Panc1 (cell line): ENCODE measurements around the gene SLC8A1. TPM values are rescaled to one million over a fixed set of nuclear protein-coding genes. Genes with fewer than 3 reads are reported as not detected.

Source experiments
- ATAC-seq: fragments of 200-7000 bp; cut with Tn5 transposase; 2 replicates; pipeline ENCODE4 v1.9.1; 2020; ENCODE audit warnings: mild to moderate bottlenecking, moderate library complexity
- BruUV-seq: library from RNA; stranded (reverse); fragments of 400-500 nt; replicated peaks from 2 replicates; lab custom pipeline; 2021; lab: Mats Ljungman, UMichigan
- CTCF ChIA-PET: fragments of 300-600 bp; sonication (Branson Sonifier 250); formaldehyde crosslinking; loops from one replicate; lab custom pipeline; 2022; ENCODE audit warnings: antibody characterized with exemption; lab: Charles Lee
- POLR2A ChIA-PET: fragments of 300-600 bp; sonication (Branson Sonifier 250); formaldehyde crosslinking; loops from one replicate; lab custom pipeline; 2022; ENCODE audit warnings: antibody characterized with exemption; lab: Charles Lee
- DNase-seq: peaks from one replicate; pipeline ENCODE4 v3.0.0-alpha.2; 2010; ENCODE audit warnings: low read depth, low spot score
- H3K27ac ChIP-seq: 2 replicates; pipeline ENCODE4 v1.5.1; 2011; ENCODE audit warnings: mild to moderate bottlenecking, low read length, inconsistent platforms
- H3K27me3 ChIP-seq: fragments of 200-500 bp; sonication (Bioruptor generic); 2 replicates; pipeline ENCODE4 v1.6.0; 2014; ENCODE audit warnings: low read length, inconsistent platforms; ENCODE audit not compliant: control insufficient read depth, insufficient read depth
- H3K36me3 ChIP-seq: fragments of 200-500 bp; sonication (Bioruptor generic); 2 replicates; pipeline ENCODE4 v1.5.1; 2014; ENCODE audit warnings: inconsistent platforms, mild to moderate bottlenecking, low read length, moderate library complexity; ENCODE audit not compliant: control insufficient read depth, insufficient read depth
- H3K4me1 ChIP-seq: 2 replicates; pipeline ENCODE4 v1.5.1; 2011; ENCODE audit warnings: inconsistent platforms, mild to moderate bottlenecking, low read length, moderate library complexity; ENCODE audit not compliant: control insufficient read depth, insufficient read depth
- H3K4me3 ChIP-seq, 2 experiments: 2 replicates each; pipeline ENCODE4 v1.5.1; 2011 to 2012; ENCODE audit warnings: low read depth in 2 of 2, low read length in 2 of 2, mild to moderate bottlenecking in 2 of 2, inconsistent platforms in 1 of 2, moderate library complexity in 1 of 2
- H3K9me3 ChIP-seq: fragments of 200-500 bp; sonication (Bioruptor generic); 2 replicates; pipeline ENCODE4 v1.5.1; 2014; ENCODE audit warnings: low read depth, mild to moderate bottlenecking, inconsistent platforms, low read length, moderate library complexity; ENCODE audit not compliant: control insufficient read depth, insufficient read depth
- POLR2AphosphoS5 ChIP-seq: IDR thresholded peaks from 2 replicates; pipeline ENCODE4 v1.6.1; 2012; ENCODE audit warnings: mild to moderate bottlenecking, low read depth, low read length, moderate library complexity
- SIN3A ChIP-seq: IDR thresholded peaks from 2 replicates; pipeline ENCODE4 v1.6.1; 2012; ENCODE audit warnings: low read depth, mild to moderate bottlenecking, low read length, moderate library complexity, borderline replicate concordance; ENCODE audit not compliant: insufficient read depth
- TCF7L2 ChIP-seq: IDR thresholded peaks from 2 replicates; pipeline ENCODE4 v1.6.1; 2011; ENCODE audit warnings: mild to moderate bottlenecking, low read depth, low read length, inconsistent platforms
- in situ Hi-C: cut with HindIII; loops from 2 replicates; pipeline ENCODE4 v1.10.0; 2016; ENCODE audit warnings: low sequenced_read_pairs, low pct_unique_long_range_greater_than_20kb
- intact Hi-C: fragments of 100-400 bp; cut with micrococcal nuclease; formaldehyde crosslinking; loops from one replicate; pipeline ENCODE4 v1.10.0; 2022; ENCODE audit not compliant: unreplicated experiment
- total RNA-seq: library from RNA; stranded (reverse); gene quantifications from one replicate; pipeline ENCODE4 v1.2.1, GENCODE V29; 2021; ENCODE audit not compliant: unreplicated experiment
- TF ChIP-seq, protein P1 (sequence below): fragments of 450-650 bp; IDR thresholded peaks from 2 replicates; pipeline ENCODE4 v1.5.1; 2017; ENCODE audit warnings: mild to moderate bottlenecking
- TF ChIP-seq, protein P2 (sequence below), 2 experiments: IDR thresholded peaks; 2 replicates each; pipeline ENCODE4 v1.6.1; 2011 to 2012; ENCODE audit warnings: low read depth in 2 of 2, control low read depth in 1 of 2, low read length in 1 of 2, mild to moderate bottlenecking in 1 of 2, moderate library complexity in 1 of 2; ENCODE audit not compliant: insufficient read depth in 1 of 2

SLC8A1 gene
- total RNA-seq, 1 experiment from 2014 or later: 0.59 TPM

DNA sequence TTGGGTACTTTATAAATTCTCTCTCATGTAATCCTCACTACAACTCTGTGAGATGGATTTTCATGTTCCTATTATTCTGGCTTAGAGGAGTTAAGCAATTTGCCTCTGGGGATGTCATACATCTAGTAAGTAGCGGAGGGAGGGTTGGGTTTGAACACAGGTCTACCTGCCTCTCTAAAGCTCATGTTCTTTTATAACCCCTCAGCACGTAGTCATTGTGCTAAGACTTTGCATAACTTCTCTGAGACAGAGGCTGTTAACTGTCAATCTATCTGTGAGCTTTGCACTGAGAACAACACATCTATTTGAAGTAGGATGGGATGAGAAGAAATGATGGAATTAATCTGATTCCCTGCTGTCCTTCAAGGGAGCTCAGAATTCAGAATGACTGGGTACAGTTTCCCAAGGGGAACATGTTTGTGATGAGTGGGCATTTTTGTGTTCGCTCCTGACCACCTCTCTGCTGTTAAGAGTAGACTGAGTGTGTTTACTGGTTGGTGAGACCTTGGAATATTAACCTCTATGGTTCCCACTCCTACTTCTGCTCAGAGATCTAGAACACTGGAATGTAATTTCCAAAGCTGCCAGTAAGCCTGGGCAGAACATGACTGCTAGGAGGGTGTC, 320.7 kb downstream of the SLC8A1 start:
- no peak for DNase-seq
- intact Hi-C loops (no loop called here), in situ Hi-C loops (no loop called here)
- ChIA-PET POLR2A (no interaction called here), CTCF (no interaction called here)
- no peak overlapping the region for H3K27ac ChIP-seq
- H3K4me3 ChIP-seq: no peak overlapping the region
- no peaks in the 10 kb centered on the region for H3K27me3 ChIP-seq
- no peaks in the 10 kb centered on the region for H3K9me3 ChIP-seq
- H3K36me3 ChIP-seq: no peaks in the 10 kb centered on the region
- TF ChIP-seq, protein P1, sequence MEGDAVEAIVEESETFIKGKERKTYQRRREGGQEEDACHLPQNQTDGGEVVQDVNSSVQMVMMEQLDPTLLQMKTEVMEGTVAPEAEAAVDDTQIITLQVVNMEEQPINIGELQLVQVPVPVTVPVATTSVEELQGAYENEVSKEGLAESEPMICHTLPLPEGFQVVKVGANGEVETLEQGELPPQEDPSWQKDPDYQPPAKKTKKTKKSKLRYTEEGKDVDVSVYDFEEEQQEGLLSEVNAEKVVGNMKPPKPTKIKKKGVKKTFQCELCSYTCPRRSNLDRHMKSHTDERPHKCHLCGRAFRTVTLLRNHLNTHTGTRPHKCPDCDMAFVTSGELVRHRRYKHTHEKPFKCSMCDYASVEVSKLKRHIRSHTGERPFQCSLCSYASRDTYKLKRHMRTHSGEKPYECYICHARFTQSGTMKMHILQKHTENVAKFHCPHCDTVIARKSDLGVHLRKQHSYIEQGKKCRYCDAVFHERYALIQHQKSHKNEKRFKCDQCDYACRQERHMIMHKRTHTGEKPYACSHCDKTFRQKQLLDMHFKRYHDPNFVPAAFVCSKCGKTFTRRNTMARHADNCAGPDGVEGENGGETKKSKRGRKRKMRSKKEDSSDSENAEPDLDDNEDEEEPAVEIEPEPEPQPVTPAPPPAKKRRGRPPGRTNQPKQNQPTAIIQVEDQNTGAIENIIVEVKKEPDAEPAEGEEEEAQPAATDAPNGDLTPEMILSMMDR: no peak
- TF ChIP-seq, protein P2, sequence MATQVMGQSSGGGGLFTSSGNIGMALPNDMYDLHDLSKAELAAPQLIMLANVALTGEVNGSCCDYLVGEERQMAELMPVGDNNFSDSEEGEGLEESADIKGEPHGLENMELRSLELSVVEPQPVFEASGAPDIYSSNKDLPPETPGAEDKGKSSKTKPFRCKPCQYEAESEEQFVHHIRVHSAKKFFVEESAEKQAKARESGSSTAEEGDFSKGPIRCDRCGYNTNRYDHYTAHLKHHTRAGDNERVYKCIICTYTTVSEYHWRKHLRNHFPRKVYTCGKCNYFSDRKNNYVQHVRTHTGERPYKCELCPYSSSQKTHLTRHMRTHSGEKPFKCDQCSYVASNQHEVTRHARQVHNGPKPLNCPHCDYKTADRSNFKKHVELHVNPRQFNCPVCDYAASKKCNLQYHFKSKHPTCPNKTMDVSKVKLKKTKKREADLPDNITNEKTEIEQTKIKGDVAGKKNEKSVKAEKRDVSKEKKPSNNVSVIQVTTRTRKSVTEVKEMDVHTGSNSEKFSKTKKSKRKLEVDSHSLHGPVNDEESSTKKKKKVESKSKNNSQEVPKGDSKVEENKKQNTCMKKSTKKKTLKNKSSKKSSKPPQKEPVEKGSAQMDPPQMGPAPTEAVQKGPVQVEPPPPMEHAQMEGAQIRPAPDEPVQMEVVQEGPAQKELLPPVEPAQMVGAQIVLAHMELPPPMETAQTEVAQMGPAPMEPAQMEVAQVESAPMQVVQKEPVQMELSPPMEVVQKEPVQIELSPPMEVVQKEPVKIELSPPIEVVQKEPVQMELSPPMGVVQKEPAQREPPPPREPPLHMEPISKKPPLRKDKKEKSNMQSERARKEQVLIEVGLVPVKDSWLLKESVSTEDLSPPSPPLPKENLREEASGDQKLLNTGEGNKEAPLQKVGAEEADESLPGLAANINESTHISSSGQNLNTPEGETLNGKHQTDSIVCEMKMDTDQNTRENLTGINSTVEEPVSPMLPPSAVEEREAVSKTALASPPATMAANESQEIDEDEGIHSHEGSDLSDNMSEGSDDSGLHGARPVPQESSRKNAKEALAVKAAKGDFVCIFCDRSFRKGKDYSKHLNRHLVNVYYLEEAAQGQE (IDR thresholded peaks at IDR 0.05; ENCODE audit: insufficient read depth in 1 of 2, low read depth in 2 of 2, low read length in 1 of 2): no peak
- no peak for TF ChIP-seq SIN3A
- no peak for TF ChIP-seq POLR2AphosphoS5
- no peak for TF ChIP-seq TCF7L2
- no TSS peak for BruUV-seq
- no peaks in the 10 kb centered on the region for H3K4me1 ChIP-seq
- ATAC-seq: no peak

DNA sequence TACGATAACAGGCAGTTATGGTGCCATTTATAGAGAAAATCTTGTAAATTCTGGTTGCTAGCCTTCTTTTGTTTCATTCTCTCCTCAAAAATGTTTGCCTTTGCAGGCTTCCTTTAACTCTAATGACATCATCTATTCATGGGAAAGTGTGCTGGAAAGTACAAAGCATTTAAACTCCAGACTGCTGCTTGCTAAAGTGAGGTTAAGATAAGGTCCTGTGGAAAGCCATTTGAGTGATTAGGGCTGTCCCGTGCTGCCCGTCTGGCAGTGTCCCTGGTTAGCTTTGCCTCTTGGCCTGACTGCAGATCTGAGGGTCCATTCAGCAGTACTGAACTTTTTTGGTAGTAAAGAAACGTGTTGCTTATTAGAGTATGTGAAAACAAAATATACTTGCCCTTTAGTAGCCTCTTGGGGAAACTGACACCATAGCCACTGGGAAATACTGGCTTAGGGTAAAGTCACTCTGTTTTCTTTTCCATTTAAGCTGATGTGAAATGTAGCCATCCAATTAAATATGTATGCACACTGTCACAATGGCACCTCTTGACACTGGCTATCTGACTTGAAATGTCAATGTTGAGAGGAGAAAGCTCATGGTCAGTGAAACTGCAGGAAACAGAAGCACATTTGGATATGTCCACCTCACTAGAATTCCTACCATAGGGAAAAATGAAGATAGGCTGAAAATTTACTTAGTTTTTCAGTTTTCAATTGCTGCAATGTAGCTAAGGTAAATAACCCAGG, 321.5 kb downstream of the SLC8A1 start:
- ATAC-seq (no peak), DNase-seq (no peak)
- intact Hi-C loops: no loop called here
- no peaks in the 10 kb centered on the region for H3K27me3 ChIP-seq
- ChIA-PET POLR2A (no interaction called here), CTCF (no interaction called here)
- H3K36me3 ChIP-seq: no peaks in the 10 kb centered on the region
- TF ChIP-seq TCF7L2: no peak
- TF ChIP-seq SIN3A: no peak
- TF ChIP-seq, protein P2 (IDR thresholded peaks at IDR 0.05; ENCODE audit: insufficient read depth in 1 of 2, low read depth in 2 of 2, low read length in 1 of 2): no peak
- TF ChIP-seq POLR2AphosphoS5: no peak
- TF ChIP-seq, protein P1: no peak
- no peak overlapping the region for H3K27ac ChIP-seq
- no peak overlapping the region for H3K4me3 ChIP-seq
- in situ Hi-C loops: no loop called here
- H3K9me3 ChIP-seq: no peaks in the 10 kb centered on the region
- no TSS peak for BruUV-seq
- no peaks in the 10 kb centered on the region for H3K4me1 ChIP-seq
